HG02642 (cell line): Measurements from ENCODE around the gene CYP2C18.
"Not testable (repeated sequence)": the region's sequence is repeated elsewhere in the genome, so short reads cannot be mapped to it uniquely, and the experiment has no call there.

ENCODE experiments used
- ATAC-seq: cut with Tn5 transposase; IDR thresholded peaks from one replicate; pipeline ENCODE4 v1.9.1; 2021; ENCODE audit warnings: mild to moderate bottlenecking; ENCODE audit not compliant: unreplicated experiment, poor library complexity

The CYP2C18 gene

GRCh38 chr10:94738588-94738987 lies 55.1 kb downstream of the CYP2C18 start:
- no peak for ATAC-seq

GRCh38 chr10:94747137-94747536 lies 63.6 kb downstream of the CYP2C18 start:
- ATAC-seq = no peak

- ATAC-seq = no peak
Observed at GRCh38 chr10:94747838-94748237, 64.3 kb downstream of the CYP2C18 start.

- ATAC-seq = no peak
Observed at GRCh38 chr10:94757916-94758315, 74.4 kb downstream of the CYP2C18 start.

- no peak for ATAC-seq
Observed at GRCh38 chr10:94760586-94761178, 77.2 kb downstream of the CYP2C18 start.

GRCh38 chr10:94762393-94762792 lies 78.9 kb downstream of the CYP2C18 start, which contains the start of gene CYP2C19:
Gene CYP2C19, plus strand, starts transcription at chr10:94762681. Its CDS starts 25 bp downstream, at chr10:94762706.
- no peak for ATAC-seq

GRCh38 chr10:94775425-94775824 lies 91.9 kb downstream of the CYP2C18 start:
- ATAC-seq = not testable (repeated sequence)

GRCh38 chr10:94777886-94778458 lies 94.4 kb downstream of the CYP2C18 start:
- no peak for ATAC-seq

- no peak for ATAC-seq
Observed at GRCh38 chr10:94780844-94781243, 97.3 kb downstream of the CYP2C18 start.

- no peak for ATAC-seq
Observed at GRCh38 chr10:94784256-94784655, 100.7 kb downstream of the CYP2C18 start.

GRCh38 chr10:94785211-94785610 lies 101.7 kb downstream of the CYP2C18 start:
- no peak for ATAC-seq
